Measurements from ENCODE around the gene ATF7.
"Not testable (repeated sequence)": the region's sequence is repeated elsewhere in the genome, so short reads cannot be mapped to it uniquely, and the experiment has no call there.

ATF7 gene

GRCh38 chr12:53651737-53652136 lies 25.6 kb upstream of the ATF7 start:
- Histone ChIP-seq H3K4me1 (ENCODE audit: control insufficient read depth, low read length) (no peaks in the 10 kb centered on the region), H3K27me3 (ENCODE audit: control insufficient read depth, low read length) (no peaks in the 10 kb centered on the region), H3K36me3 (ENCODE audit: control insufficient read depth, low read length) (no peaks in the 10 kb centered on the region), H4K20me1 (ENCODE audit: control insufficient read depth, insufficient read depth, low read depth, low read length) (no peaks in the 10 kb centered on the region), H3K27ac (ENCODE audit: low read depth, low read length) (no peak overlapping the region), H3K9me2 (replicated peaks; ENCODE audit: control insufficient read depth, low read length) (no peaks in the 10 kb centered on the region), H3F3A (ENCODE audit: control insufficient read depth, insufficient read depth) (no peaks in the 10 kb centered on the region), H3K4me3 (ENCODE audit: low read length) (no peak overlapping the region), H3K4me2 (ENCODE audit: low read length) (no peak overlapping the region), H3K9me3 (ENCODE audit: control insufficient read depth, insufficient read depth, low read length) (no peaks in the 10 kb centered on the region), H3K79me2 (ENCODE audit: control insufficient read depth, low read length) (no peaks in the 10 kb centered on the region)
- no peak for TF ChIP-seq CTCF (IDR thresholded peaks at IDR 0.05; ENCODE audit: low read depth, low read length, poor library complexity, severe bottlenecking)
- TF ChIP-seq EZH2phosphoT487 (IDR thresholded peaks at IDR 0.05; ENCODE audit: borderline replicate concordance, low read length), result no peak

DNA sequence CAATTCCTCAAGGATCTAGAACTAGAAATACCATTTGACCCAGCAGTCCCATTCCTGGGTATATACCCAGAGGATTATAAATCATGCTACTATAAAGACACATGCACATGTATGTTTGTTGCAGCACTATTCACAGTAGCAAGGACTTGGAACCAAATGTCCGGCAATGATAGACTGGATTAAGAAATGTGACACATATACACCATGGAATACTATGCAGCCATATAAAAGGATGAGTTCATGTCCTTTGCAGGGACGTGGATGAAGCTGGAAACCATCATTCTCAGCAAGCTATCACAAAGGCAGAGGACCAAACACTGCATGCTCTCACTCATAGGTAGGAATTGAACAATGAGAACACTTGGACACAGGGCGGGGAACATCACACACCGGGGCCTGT lies 20.1 kb upstream of the ATF7 start:
- H3K4me3 ChIP-seq (ENCODE audit: low read length); H3K36me3 ChIP-seq (ENCODE audit: control insufficient read depth, low read length); H3K4me2 ChIP-seq (ENCODE audit: low read length); H3K9me3 ChIP-seq (ENCODE audit: control insufficient read depth, insufficient read depth, low read length); H3F3A ChIP-seq (ENCODE audit: control insufficient read depth, insufficient read depth); H3K9me2 ChIP-seq (replicated peaks; ENCODE audit: control insufficient read depth, low read length); H3K79me2 ChIP-seq (ENCODE audit: control insufficient read depth, low read length); H3K27ac ChIP-seq (ENCODE audit: low read depth, low read length); H4K20me1 ChIP-seq (ENCODE audit: control insufficient read depth, insufficient read depth, low read depth, low read length); H3K27me3 ChIP-seq (ENCODE audit: control insufficient read depth, low read length); H3K4me1 ChIP-seq (ENCODE audit: control insufficient read depth, low read length): not testable (repeated sequence)

- H3F3A ChIP-seq (ENCODE audit: control insufficient read depth, insufficient read depth), result no peaks in the 10 kb centered on the region
- H3K27me3 ChIP-seq (ENCODE audit: control insufficient read depth, low read length), result no peaks in the 10 kb centered on the region
- no peaks in the 10 kb centered on the region for H3K9me2 ChIP-seq (replicated peaks; ENCODE audit: control insufficient read depth, low read length)
- no peaks in the 10 kb centered on the region for H3K4me1 ChIP-seq (ENCODE audit: control insufficient read depth, low read length)
- no peaks in the 10 kb centered on the region for H3K36me3 ChIP-seq (ENCODE audit: control insufficient read depth, low read length)
- H3K4me3 ChIP-seq (ENCODE audit: low read length), result no peak overlapping the region
- no peak overlapping the region for H3K4me2 ChIP-seq (ENCODE audit: low read length)
- no peaks in the 10 kb centered on the region for H3K9me3 ChIP-seq (ENCODE audit: control insufficient read depth, insufficient read depth, low read length)
- no peaks in the 10 kb centered on the region for H3K79me2 ChIP-seq (ENCODE audit: control insufficient read depth, low read length)
- no peaks in the 10 kb centered on the region for H4K20me1 ChIP-seq (ENCODE audit: control insufficient read depth, insufficient read depth, low read depth, low read length)
- H3K27ac ChIP-seq (ENCODE audit: low read depth, low read length), result no peak overlapping the region
- TF ChIP-seq CTCF (IDR thresholded peaks at IDR 0.05; ENCODE audit: low read depth, low read length, poor library complexity, severe bottlenecking) (no peak), EZH2phosphoT487 (IDR thresholded peaks at IDR 0.05; ENCODE audit: borderline replicate concordance, low read length) (no peak)
Measured at GRCh38 chr12:53645165-53645564, 19.0 kb upstream of the ATF7 start.

- H4K20me1 ChIP-seq (ENCODE audit: control insufficient read depth, insufficient read depth, low read depth, low read length), result no peaks in the 10 kb centered on the region
- H3K27me3 ChIP-seq (ENCODE audit: control insufficient read depth, low read length), result no peaks in the 10 kb centered on the region
- no peak overlapping the region for H3K4me3 ChIP-seq (ENCODE audit: low read length)
- H3K4me1 ChIP-seq (ENCODE audit: control insufficient read depth, low read length), result no peaks in the 10 kb centered on the region
- no peaks in the 10 kb centered on the region for H3K36me3 ChIP-seq (ENCODE audit: control insufficient read depth, low read length)
- no peak overlapping the region for H3K4me2 ChIP-seq (ENCODE audit: low read length)
- no peaks in the 10 kb centered on the region for H3F3A ChIP-seq (ENCODE audit: control insufficient read depth, insufficient read depth)
- no peaks in the 10 kb centered on the region for H3K9me2 ChIP-seq (replicated peaks; ENCODE audit: control insufficient read depth, low read length)
- H3K79me2 ChIP-seq (ENCODE audit: control insufficient read depth, low read length), result no peaks in the 10 kb centered on the region
- no peak overlapping the region for H3K27ac ChIP-seq (ENCODE audit: low read depth, low read length)
- H3K9me3 ChIP-seq (ENCODE audit: control insufficient read depth, insufficient read depth, low read length), result no peaks in the 10 kb centered on the region
- TF ChIP-seq CTCF (IDR thresholded peaks at IDR 0.05; ENCODE audit: low read depth, low read length, poor library complexity, severe bottlenecking), result no peak
- TF ChIP-seq EZH2phosphoT487 (IDR thresholded peaks at IDR 0.05; ENCODE audit: borderline replicate concordance, low read length), result no peak
Measured at GRCh38 chr12:53644133-53644532, 18.0 kb upstream of the ATF7 start.

Data from DOHH2 (cell line).